H1 (cell line): ENCODE measurements around the gene RAD23B. TPM values are rescaled to one million over a fixed set of nuclear protein-coding genes. Genes with fewer than 3 reads are reported as not detected.

ENCODE experiments used
- CTCF ChIA-PET: fragments of 300-600 bp; sonication (Branson Sonifier 250); formaldehyde crosslinking; loops from one replicate; lab custom pipeline; 2021; ENCODE audit not compliant: partially characterized antibody; lab: Charles Lee
- POLR2A ChIA-PET: fragments of 300-600 bp; sonication (Branson Sonifier 250); formaldehyde crosslinking; loops from one replicate; lab custom pipeline; 2021; ENCODE audit warnings: inconsistent platforms; ENCODE audit not compliant: partially characterized antibody; lab: Charles Lee
- DNase-seq, 2 experiments: peaks; one replicate each; pipeline versions ENCODE4 v3.0.0 to v3.0.0-alpha.2; 2010 to 2022; ENCODE audit warnings: low spot score in 2 of 2, low read depth in 1 of 2, mixed read lengths in 1 of 2
- FAIRE-seq: peaks from 2 replicates; lab custom pipeline; 2011; peaks lifted over from hg19 to GRCh38; lab: Jason Lieb, UNC
- H2AFZ ChIP-seq: 2 replicates; pipeline ENCODE4 v1.8.1; 2012; ENCODE audit warnings: low read length, inconsistent platforms
- H2AK5ac ChIP-seq: 2 replicates; pipeline ENCODE4 v1.6.1; 2013; ENCODE audit warnings: low read depth, low read length
- H2BK120ac ChIP-seq: replicated peaks from 2 replicates; pipeline ENCODE3; 2013; ENCODE audit warnings: low read depth, low read length, inconsistent platforms
- H2BK12ac ChIP-seq: 2 replicates; pipeline ENCODE4 v1.6.1; 2013; ENCODE audit warnings: low read depth, low read length
- H2BK15ac ChIP-seq: 2 replicates; pipeline ENCODE4 v1.6.1; 2013; ENCODE audit warnings: low read length
- H2BK20ac ChIP-seq: 2 replicates; pipeline ENCODE4 v1.6.1; 2013; ENCODE audit warnings: low read length
- H2BK5ac ChIP-seq: 2 replicates; pipeline ENCODE4 v1.6.1; 2013; ENCODE audit warnings: low read depth, low read length
- H3K14ac ChIP-seq: 2 replicates; pipeline ENCODE4 v1.6.1; 2013; ENCODE audit warnings: inconsistent platforms; ENCODE audit not compliant: insufficient read length
- H3K18ac ChIP-seq: 2 replicates; pipeline ENCODE4 v1.6.1; 2013; ENCODE audit warnings: low read length; ENCODE audit errors: extremely low read depth
- H3K23ac ChIP-seq: 2 replicates; pipeline ENCODE4 v1.6.1; 2013; ENCODE audit warnings: inconsistent platforms; ENCODE audit not compliant: insufficient read length
- H3K23me2 ChIP-seq: 2 replicates; pipeline ENCODE4 v1.6.1; 2013; ENCODE audit warnings: low read depth, low read length
- H3K27ac ChIP-seq: 2 replicates; pipeline ENCODE4 v1.6.1; 2011; ENCODE audit warnings: low read depth, low read length, inconsistent platforms
- H3K27me3 ChIP-seq, 4 experiments: replicated peaks in 1 of 4; 1 replicate in 1 of 4; 2 replicates in 3 of 4; pipeline versions ENCODE4 v1.6.1 to v1.8.1; 2011 to 2013; ENCODE audit warnings: low read length in 3 of 4, mild to moderate bottlenecking in 3 of 4, inconsistent platforms in 2 of 4, mixed read lengths in 2 of 4, moderate library complexity in 1 of 4; ENCODE audit not compliant: control insufficient read depth in 3 of 4, insufficient read depth in 3 of 4; ENCODE audit errors: extremely low read depth in 1 of 4
- H3K36me3 ChIP-seq, 4 experiments: 2 replicates each; pipeline versions ENCODE4 v1.6.1 to v1.8.1; 2011 to 2013; ENCODE audit warnings: mild to moderate bottlenecking in 4 of 4, low read length in 3 of 4, moderate library complexity in 2 of 4, control low read depth in 1 of 4, inconsistent platforms in 1 of 4; ENCODE audit not compliant: insufficient read depth in 4 of 4, control insufficient read depth in 2 of 4
- H3K4ac ChIP-seq: replicated peaks from 2 replicates; pipeline ENCODE3; 2013; ENCODE audit warnings: low read length, low read depth, mixed read lengths, inconsistent platforms; ENCODE audit not compliant: insufficient read length
- H3K4me1 ChIP-seq, 4 experiments: replicated peaks in 1 of 4; 1 replicate in 1 of 4; 2 replicates in 3 of 4; pipeline versions ENCODE4 v1.6.1 to v1.8.1; 2011 to 2013; ENCODE audit warnings: low read length in 3 of 4, inconsistent platforms in 2 of 4, mixed read lengths in 1 of 4; ENCODE audit not compliant: insufficient read depth in 4 of 4, control insufficient read depth in 3 of 4
- H3K4me2 ChIP-seq, 2 experiments: 2 replicates each; pipeline versions ENCODE4 v1.6.1 to v1.8.1; 2011 to 2013; ENCODE audit warnings: low read depth in 2 of 2, low read length in 2 of 2, control low read depth in 1 of 2, inconsistent platforms in 1 of 2, mild to moderate bottlenecking in 1 of 2; ENCODE audit not compliant: insufficient read depth in 1 of 2
- H3K4me3 ChIP-seq, 4 experiments: fragments of 200-600, 300-600 bp in 1 of 4; sonication (generic), shearing (Covaris generic), sonication (Bioruptor Twin) in 1 of 4; 2 replicates each; pipeline versions ENCODE4 v1.5.1 to v1.8.1; 2011 to 2016; ENCODE audit warnings: low read length in 4 of 4, low read depth in 3 of 4, control low read depth in 2 of 4, inconsistent platforms in 2 of 4, mild to moderate bottlenecking in 2 of 4, mixed read lengths in 1 of 4, moderate library complexity in 1 of 4; ENCODE audit not compliant: insufficient read depth in 2 of 4; ENCODE audit errors: extremely low read depth in 1 of 4
- H3K56ac ChIP-seq: replicated peaks from 2 replicates; pipeline ENCODE3; 2013; ENCODE audit warnings: low read depth, mild to moderate bottlenecking, mixed read lengths, low read length, inconsistent platforms; ENCODE audit not compliant: insufficient read length
- H3K79me1 ChIP-seq: 2 replicates; pipeline ENCODE4 v1.6.1; 2013; ENCODE audit warnings: low read depth, low read length, control low read depth
- H3K79me2 ChIP-seq, 2 experiments: 2 replicates each; pipeline versions ENCODE4 v1.6.1 to v1.8.1; 2012 to 2013; ENCODE audit warnings: low read length in 2 of 2, mild to moderate bottlenecking in 2 of 2, inconsistent platforms in 1 of 2; ENCODE audit not compliant: insufficient read depth in 2 of 2, control insufficient read depth in 1 of 2
- H3K9ac ChIP-seq, 4 experiments: replicated peaks in 1 of 4; 1 replicate in 1 of 4; 2 replicates in 3 of 4; pipeline versions ENCODE4 v1.6.1 to v1.8.1; 2011 to 2013; ENCODE audit warnings: low read depth in 3 of 4, low read length in 3 of 4, control low read depth in 2 of 4, mild to moderate bottlenecking in 2 of 4, moderate library complexity in 2 of 4, inconsistent platforms in 1 of 4; ENCODE audit errors: extremely low read depth in 1 of 4
- H3K9me3 ChIP-seq, 2 experiments: 2 replicates each; pipeline versions ENCODE4 v1.6.1 to v1.8.1; 2012 to 2013; ENCODE audit warnings: mild to moderate bottlenecking in 2 of 2, moderate library complexity in 2 of 2, control low read depth in 1 of 2, inconsistent platforms in 1 of 2, low read depth in 1 of 2, low read length in 1 of 2, mixed read lengths in 1 of 2; ENCODE audit not compliant: insufficient read depth in 2 of 2
- H4K20me1 ChIP-seq, 2 experiments: replicated peaks in 1 of 2; 2 replicates each; pipeline versions ENCODE3 to v1.8.1; 2011 to 2013; ENCODE audit warnings: inconsistent platforms in 2 of 2, low read length in 2 of 2, mild to moderate bottlenecking in 1 of 2; ENCODE audit not compliant: insufficient read depth in 2 of 2, control insufficient read depth in 1 of 2
- H4K5ac ChIP-seq: 2 replicates; pipeline ENCODE4 v1.6.1; 2013; ENCODE audit warnings: low read length, low read depth, mixed read lengths, inconsistent platforms; ENCODE audit not compliant: insufficient read length
- H4K8ac ChIP-seq: 2 replicates; pipeline ENCODE4 v1.8.0; 2013; ENCODE audit warnings: mild to moderate bottlenecking, moderate library complexity, low read length, inconsistent platforms; ENCODE audit not compliant: insufficient read depth; ENCODE audit errors: extremely low read depth
- H4K91ac ChIP-seq: replicated peaks from 2 replicates; pipeline ENCODE3; 2013; ENCODE audit warnings: low read length, mixed read lengths, inconsistent platforms; ENCODE audit not compliant: insufficient read length
- ATF2 ChIP-seq: IDR thresholded peaks from 2 replicates; pipeline ENCODE4 v1.6.1; 2012; ENCODE audit warnings: low read length, inconsistent platforms
- CEBPB ChIP-seq: IDR thresholded peaks from 2 replicates; pipeline ENCODE4 v1.6.1; 2012; ENCODE audit warnings: low read depth, low read length
- CREB1 ChIP-seq: IDR thresholded peaks from 2 replicates; pipeline ENCODE4 v1.6.1; 2012; ENCODE audit warnings: inconsistent platforms
- JUN ChIP-seq: IDR thresholded peaks from 2 replicates; pipeline ENCODE4 v1.6.1; 2011; ENCODE audit warnings: low read depth, mild to moderate bottlenecking, improper control_type of control experiment, low read length
- KDM1A ChIP-seq: fragments of 200-600, 300-600 bp; sonication (generic); IDR thresholded peaks from 2 replicates; pipeline ENCODE4 v1.7.1; 2016; ENCODE audit warnings: mild to moderate bottlenecking, low read length, borderline replicate concordance
- MAFK ChIP-seq: IDR thresholded peaks from 2 replicates; pipeline ENCODE4 v1.6.1; 2012; ENCODE audit warnings: low read depth, mild to moderate bottlenecking, improper control_type of control experiment, low read length
- RBBP5 ChIP-seq: IDR thresholded peaks from 2 replicates; pipeline ENCODE4 v1.7.1; 2012; ENCODE audit warnings: low read depth, mild to moderate bottlenecking, inconsistent platforms, low read length, moderate library complexity, borderline replicate concordance
- RNF2 ChIP-seq: fragments of 200-900, 300-1000 bp; sonication (generic); IDR thresholded peaks from 2 replicates; pipeline ENCODE4 v1.7.1; 2016; ENCODE audit warnings: borderline replicate concordance, low read depth, mild to moderate bottlenecking, antibody characterized with exemption, low read length; ENCODE audit not compliant: poor library complexity, severe bottlenecking; ENCODE audit errors: missing control alignments
- RXRA ChIP-seq: IDR thresholded peaks from 2 replicates; pipeline ENCODE4 v1.6.1; 2011; ENCODE audit warnings: low read depth, mild to moderate bottlenecking, low read length, moderate library complexity; ENCODE audit not compliant: insufficient read depth
- SP4 ChIP-seq: IDR thresholded peaks from 2 replicates; pipeline ENCODE4 v1.6.1; 2012; ENCODE audit warnings: low read length, inconsistent platforms
- ZNF274 ChIP-seq: IDR thresholded peaks from 2 replicates; pipeline ENCODE4 v1.7.0; 2012; ENCODE audit warnings: low read length, borderline replicate concordance; ENCODE audit errors: extremely low read depth
- WGBS, 2 experiments: shearing (Covaris generic) in 1 of 2; methylation state at CpG; one replicate each; pipeline versions ENCODE4 v1.1.6 to v1.1.7; 2013 to 2015; ENCODE audit warnings: low lambda C conversion rate in 2 of 2, mixed read lengths in 2 of 2, inconsistent platforms in 1 of 2, low coverage in 1 of 2, missing lambda C conversion rate in 1 of 2; ENCODE audit not compliant: insufficient replicate concordance in 2 of 2, insufficient coverage in 1 of 2, insufficient read length in 1 of 2; ENCODE audit errors: extremely low coverage in 1 of 2, missing lambda C conversion rate in 1 of 2; 5-methylcytosine and 5-hydroxymethylcytosine counted together
- polyA plus RNA-seq, 7 experiments: library from polyadenylated mRNA; depleted of rRNA in 3 of 7; stranded (reverse) in 5 of 7; unstranded in 2 of 7; fragments of >200 nt in 5 of 7; fragments of 200-250 nt in 2 of 7; gene quantifications; 1 replicate in 5 of 7; 2 replicates in 1 of 7; 4 replicates in 1 of 7; pipeline versions ENCODE4 v1.2.1 to v1.2.3, GENCODE V29; 2011 to 2013; ENCODE audit warnings: missing spikeins in 2 of 7, mixed read lengths in 2 of 7
- total RNA-seq: library from RNA; stranded (reverse); fragmentation: NEBNext Ultra II Directional; extraction: Animal tissue kit (Norgen Biotek cat#: 25700); gene quantifications from 2 replicates; pipeline ENCODE4 v1.2.1, GENCODE V29; 2021
- TF ChIP-seq, protein P1 (sequence below): IDR thresholded peaks from 2 replicates; pipeline ENCODE4 v1.6.1; 2011; ENCODE audit warnings: low read depth, mild to moderate bottlenecking, low read length; ENCODE audit not compliant: insufficient read depth

The RAD23B gene
- total and polyA plus RNA-seq, 2 of the 8 experiments (the other 6 are each of a cell fraction or from before 2014, with no cell fraction given) = 97.1 to 165 TPM

DNA sequence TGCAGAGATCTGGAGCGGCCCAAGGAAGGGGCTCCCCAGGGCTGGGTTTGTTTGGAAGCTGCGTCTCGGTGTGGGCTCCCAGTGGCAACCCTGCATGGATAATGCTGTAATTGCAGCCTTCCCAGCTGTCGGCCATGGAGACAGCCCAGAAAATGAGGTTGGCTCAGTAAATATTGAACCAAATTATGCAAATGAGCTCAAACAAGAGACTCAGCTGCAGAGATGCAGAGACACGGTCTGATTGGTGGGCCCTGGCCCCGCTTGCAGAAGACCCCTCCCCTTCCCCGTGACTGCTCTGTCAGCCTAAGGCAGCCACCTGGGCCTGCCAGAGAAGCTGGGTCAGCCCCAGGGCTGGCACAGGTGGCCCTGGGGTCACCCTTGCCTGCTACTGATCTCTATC, 75.9 kb downstream of the RAD23B start:
- H2BK15ac ChIP-seq = no peak overlapping the region
- TF ChIP-seq JUN (no peak), RNF2 (no peak), RBBP5 (no peak), SP4 (no peak), ZNF274 (no peak), CEBPB (no peak), MAFK (no peak), ATF2 (no peak), RXRA (no peak), KDM1A (no peak), CREB1 (no peak)
- TF ChIP-seq, protein P1, sequence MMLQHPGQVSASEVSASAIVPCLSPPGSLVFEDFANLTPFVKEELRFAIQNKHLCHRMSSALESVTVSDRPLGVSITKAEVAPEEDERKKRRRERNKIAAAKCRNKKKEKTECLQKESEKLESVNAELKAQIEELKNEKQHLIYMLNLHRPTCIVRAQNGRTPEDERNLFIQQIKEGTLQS = no peak

More for the DNA sequence above, 75.9 kb downstream of the RAD23B start:
- Histone ChIP-seq H3K14ac (no peak overlapping the region), H4K20me1 (no peaks in the 10 kb centered on the region), H2AK5ac (no peak overlapping the region), H2BK120ac (no peak overlapping the region), H2BK5ac (no peak overlapping the region), H3K4me2 (no peak overlapping the region), H3K27me3 (no peaks in the 10 kb centered on the region), H3K4me3 (no peak overlapping the region), H3K23ac (no peak overlapping the region), H3K27ac (no peak overlapping the region), H3K18ac (no peak overlapping the region), H4K91ac (no peak overlapping the region), H3K4me1 (no peaks in the 10 kb centered on the region; a peak in 1 of 7 replicates), H3K36me3 (no peaks in the 10 kb centered on the region), H2AFZ (no peak overlapping the region), H3K9me3 (no peaks in the 10 kb centered on the region), H3K9ac (no peak overlapping the region), H2BK12ac (no peak overlapping the region), H3K4ac (no peak overlapping the region), H2BK20ac (no peak overlapping the region), H3K56ac (no peak overlapping the region), H3K23me2 (no peaks in the 10 kb centered on the region), H3K79me1 (no peaks in the 10 kb centered on the region), H4K8ac (no peak overlapping the region), H3K79me2 (no peaks in the 10 kb centered on the region), H4K5ac (no peak overlapping the region)
- ChIA-PET POLR2A (interaction anchor here (1.0 to 1.3 kb wide), 2 partner anchors 10 to 14 kb away, joined by 4 read pairs; no protein-coding TSS in a partner anchor), CTCF (interaction anchor here (1.3 to 2.7 kb wide), 2 partner anchors 10 to 18 kb away, joined by 6 to 8 read pairs; no protein-coding TSS in a partner anchor)
- WGBS, 2 experiments = 88% methylated on average over 7 of the region's 7 CpGs; no CpG with 5 or more reads in 1 of the 2 experiments
- no peak for FAIRE-seq
- DNase-seq = no peak
